Measurements from ENCODE around the gene LARGE1.

- TF ChIP-seq ATF3 (IDR thresholded peaks at IDR 0.05): no peak
- no peak for TF ChIP-seq EZH2 (IDR thresholded peaks at IDR 0.05)
These were observed 288.5 kb downstream of the LARGE1 start for GRCh38 chr22:33631777-33632176.
